Trophoblast cell (in vitro differentiated cells and primary cell): ENCODE data around the gene MACROH2A1.

Experiments used
- DNase-seq, 2 donors: peaks; one replicate each; pipeline ENCODE4 v3.0.0-alpha.2; 2016
- H2AFZ ChIP-seq: 2 replicates; pipeline ENCODE4 v1.6.1; 2013; ENCODE audit warnings: low read length, moderate library complexity, mild to moderate bottlenecking; ENCODE audit not compliant: insufficient read depth, poor library complexity
- H2AK5ac ChIP-seq: 2 replicates; pipeline ENCODE4 v1.6.1; 2013; ENCODE audit warnings: mild to moderate bottlenecking, low read length
- H2BK120ac ChIP-seq: 2 replicates; pipeline ENCODE4 v1.6.1; 2013; ENCODE audit warnings: low read length, mild to moderate bottlenecking, moderate library complexity; ENCODE audit not compliant: insufficient read depth, poor library complexity
- H2BK12ac ChIP-seq: 2 replicates; pipeline ENCODE4 v1.6.1; 2013; ENCODE audit warnings: mild to moderate bottlenecking, low read length, moderate library complexity
- H2BK5ac ChIP-seq: 2 replicates; pipeline ENCODE4 v1.6.1; 2013; ENCODE audit warnings: low read length, low read depth, moderate library complexity, mild to moderate bottlenecking; ENCODE audit not compliant: poor library complexity
- H3K14ac ChIP-seq: 2 replicates; pipeline ENCODE4 v1.6.1; 2013; ENCODE audit warnings: mild to moderate bottlenecking, low read length
- H3K18ac ChIP-seq: 2 replicates; pipeline ENCODE4 v1.6.1; 2013; ENCODE audit warnings: mild to moderate bottlenecking, low read length
- H3K23ac ChIP-seq: 2 replicates; pipeline ENCODE4 v1.6.1; 2013; ENCODE audit warnings: low read length
- H3K27ac ChIP-seq: 2 replicates; pipeline ENCODE4 v1.5.1; 2013; ENCODE audit warnings: low read depth, mild to moderate bottlenecking, inconsistent platforms, low read length, moderate library complexity
- H3K27me3 ChIP-seq: 2 replicates; pipeline ENCODE4 v1.6.1; 2013; ENCODE audit warnings: inconsistent platforms, mild to moderate bottlenecking, low read length, moderate library complexity; ENCODE audit not compliant: insufficient read depth
- H3K36me3 ChIP-seq, 2 experiments: 1 replicate in 1 of 2; 2 replicates in 1 of 2; pipeline ENCODE4 v1.6.1; 2013; ENCODE audit warnings: low read length in 2 of 2, mild to moderate bottlenecking in 2 of 2, moderate library complexity in 1 of 2; ENCODE audit not compliant: insufficient read depth in 2 of 2, control insufficient read depth in 1 of 2
- H3K4ac ChIP-seq: 2 replicates; pipeline ENCODE4 v1.6.1; 2013; ENCODE audit warnings: low read depth, mild to moderate bottlenecking, low read length, moderate library complexity
- H3K4me1 ChIP-seq, 2 experiments: 1 replicate in 1 of 2; 2 replicates in 1 of 2; pipeline ENCODE4 v1.6.1; 2013; ENCODE audit warnings: low read length in 2 of 2, mild to moderate bottlenecking in 2 of 2, moderate library complexity in 1 of 2; ENCODE audit not compliant: insufficient read depth in 2 of 2, control insufficient read depth in 1 of 2
- H3K4me2 ChIP-seq: 2 replicates; pipeline ENCODE4 v1.6.1; 2013; ENCODE audit warnings: inconsistent platforms, mild to moderate bottlenecking, low read length, moderate library complexity
- H3K4me3 ChIP-seq: 2 replicates; pipeline ENCODE4 v1.5.1; 2013; ENCODE audit warnings: mild to moderate bottlenecking, low read depth, low read length, inconsistent platforms
- H3K79me1 ChIP-seq: one replicate; pipeline ENCODE4 v1.6.1; 2013; ENCODE audit warnings: low read length
- H3K79me2 ChIP-seq: 2 replicates; pipeline ENCODE4 v1.6.1; 2013; ENCODE audit warnings: low read length, mild to moderate bottlenecking; ENCODE audit not compliant: control insufficient read depth, insufficient read depth, poor library complexity
- H3K9ac ChIP-seq: 2 replicates; pipeline ENCODE4 v1.6.1; 2013; ENCODE audit warnings: mild to moderate bottlenecking, low read length
- H3K9me3 ChIP-seq: 2 replicates; pipeline ENCODE4 v1.6.1; 2013; ENCODE audit warnings: low read depth, mild to moderate bottlenecking, control low read depth, inconsistent platforms, low read length; ENCODE audit not compliant: insufficient read depth
- H4K12ac ChIP-seq: 2 replicates; pipeline ENCODE4 v1.6.1; 2013; ENCODE audit warnings: low read depth, mild to moderate bottlenecking, low read length, moderate library complexity
- H4K8ac ChIP-seq: 2 replicates; pipeline ENCODE4 v1.6.1; 2013; ENCODE audit warnings: low read depth, mild to moderate bottlenecking, low read length, moderate library complexity
- H4K91ac ChIP-seq: one replicate; pipeline ENCODE4 v1.6.1; 2013; ENCODE audit warnings: low read depth, mild to moderate bottlenecking, low read length, moderate library complexity
- WGBS: extraction: QIAGEN DNeasy Blood & Tissue Kit; methylation state at CpG from one replicate; pipeline ENCODE4 v1.1.7; 2013; ENCODE audit warnings: missing lambda C conversion rate; ENCODE audit not compliant: insufficient read length, insufficient coverage; ENCODE audit errors: extremely low coverage; 5-methylcytosine and 5-hydroxymethylcytosine counted together

MACROH2A1 gene

DNA sequence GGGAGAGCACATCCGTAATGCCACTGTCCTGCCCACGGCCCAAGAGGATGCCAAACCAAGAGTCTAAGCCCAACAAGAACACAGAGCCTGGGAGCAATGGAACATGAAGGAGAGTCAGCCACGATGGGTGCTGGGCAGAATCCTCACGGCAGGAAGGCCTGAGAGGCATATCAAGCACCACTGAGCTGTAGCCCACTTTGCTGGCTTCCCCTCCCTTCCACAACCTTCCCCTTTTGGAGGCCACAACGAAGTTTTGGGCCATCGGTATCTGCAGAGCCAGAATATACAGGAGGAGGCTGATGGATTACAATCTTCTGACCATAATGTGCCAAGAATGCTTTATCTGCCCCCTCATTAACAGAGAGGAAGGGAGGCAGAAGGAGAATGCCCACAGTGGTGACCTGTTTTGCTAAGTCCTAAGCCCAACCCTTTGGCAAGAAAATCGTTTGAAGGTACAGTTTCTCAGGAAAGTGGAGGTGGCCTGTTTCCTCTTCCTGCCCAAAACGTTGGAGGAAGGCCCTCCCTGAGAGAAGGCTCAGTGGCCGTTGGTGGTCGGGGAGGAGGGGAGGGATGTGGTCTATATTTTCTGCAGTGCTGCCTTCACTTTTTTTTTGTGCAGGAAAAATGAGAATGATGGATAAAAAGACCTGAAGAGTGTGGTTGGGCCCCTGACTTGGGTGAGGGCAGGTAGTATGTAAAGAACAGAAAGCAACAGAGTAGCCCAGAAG, 26.2 kb downstream of the MACROH2A1 start:
- peaks cover 48 to 59% of the 10 kb centered on the region in 2 experiments for H3K36me3 ChIP-seq
- no peak overlapping the region for H3K4me3 ChIP-seq

DNA sequence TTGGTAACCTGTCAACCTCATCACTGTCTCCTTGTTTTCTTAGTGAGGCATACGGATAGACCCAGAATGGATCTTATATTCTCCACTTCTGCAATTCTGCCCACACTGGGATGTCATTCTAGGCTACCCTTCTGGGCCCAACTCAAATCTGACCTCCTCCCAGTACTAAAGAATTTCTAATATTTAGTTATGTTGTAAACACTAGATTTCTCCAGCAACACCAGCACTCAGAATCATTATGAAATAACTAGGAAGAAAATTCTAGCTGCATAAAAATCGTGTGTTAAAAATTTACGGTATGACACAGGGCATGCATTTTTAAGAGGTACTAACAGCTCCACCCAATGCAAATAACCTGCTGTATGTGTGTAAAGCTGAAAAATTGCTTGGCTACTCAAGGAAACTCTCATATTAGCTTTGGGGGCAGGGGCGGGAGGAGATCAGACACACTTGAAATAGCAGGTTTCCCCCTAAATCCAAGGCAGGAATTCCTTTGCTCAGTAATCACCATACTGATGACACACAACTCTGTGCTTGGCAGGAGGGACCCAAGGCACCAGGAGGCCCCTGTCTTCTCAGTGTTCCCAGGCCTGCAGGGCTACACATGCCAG, 27.3 kb downstream of the MACROH2A1 start:
- H2BK12ac ChIP-seq = no peak overlapping the region
- no peak overlapping the region for H3K14ac ChIP-seq
- no peak overlapping the region for H3K4me2 ChIP-seq
- no peak overlapping the region for H3K18ac ChIP-seq
- no peak overlapping the region for H4K12ac ChIP-seq
- H3K4me3 ChIP-seq = no peak overlapping the region
- no peaks in the 10 kb centered on the region for H3K27me3 ChIP-seq
- no peak overlapping the region for H3K27ac ChIP-seq
- peak; percentile 77 to 84 for DNase-seq
- WGBS = no CpG with 5 or more reads among the region's 4 CpGs
- H2AFZ ChIP-seq = no peak overlapping the region
- H3K23ac ChIP-seq = no peak overlapping the region
- no peaks in the 10 kb centered on the region for H3K9me3 ChIP-seq
- H4K91ac ChIP-seq = no peak overlapping the region
- H3K4ac ChIP-seq = no peak overlapping the region
- no peak overlapping the region for H3K9ac ChIP-seq
- peaks cover 43 to 61% of the 10 kb centered on the region in 2 experiments for H3K36me3 ChIP-seq
- H2BK5ac ChIP-seq = no peak overlapping the region
- peaks cover 3% of the 10 kb centered on the region for H3K79me1 ChIP-seq
- H3K4me1 ChIP-seq = peaks cover 0 to 13% of the 10 kb centered on the region in 2 experiments
- no peak overlapping the region for H4K8ac ChIP-seq
- no peak overlapping the region for H2AK5ac ChIP-seq
- H3K79me2 ChIP-seq = no peaks in the 10 kb centered on the region
- no peak overlapping the region for H2BK120ac ChIP-seq

More for the DNA sequence above, 26.2 kb downstream of the MACROH2A1 start:
- Histone ChIP-seq H3K9me3 (no peaks in the 10 kb centered on the region), H4K91ac (no peak overlapping the region), H2BK12ac (no peak overlapping the region), H3K9ac (no peak overlapping the region), H3K4me2 (no peak overlapping the region), H3K27me3 (no peaks in the 10 kb centered on the region), H3K27ac (no peak overlapping the region), H3K79me1 (peaks cover 3% of the 10 kb centered on the region), H3K14ac (no peak overlapping the region), H2AK5ac (no peak overlapping the region), H3K79me2 (no peaks in the 10 kb centered on the region), H3K4me1 (peaks cover 7 to 22% of the 10 kb centered on the region in 2 experiments), H4K12ac (no peak overlapping the region), H2BK5ac (no peak overlapping the region), H3K23ac (no peak overlapping the region), H4K8ac (no peak overlapping the region), H2BK120ac (no peak overlapping the region), H3K4ac (no peak overlapping the region), H3K18ac (peak overlapping the region; percentile 16), H2AFZ (no peak overlapping the region)
- no CpG with 5 or more reads among the region's 10 CpGs for WGBS
- no peak for DNase-seq

DNA sequence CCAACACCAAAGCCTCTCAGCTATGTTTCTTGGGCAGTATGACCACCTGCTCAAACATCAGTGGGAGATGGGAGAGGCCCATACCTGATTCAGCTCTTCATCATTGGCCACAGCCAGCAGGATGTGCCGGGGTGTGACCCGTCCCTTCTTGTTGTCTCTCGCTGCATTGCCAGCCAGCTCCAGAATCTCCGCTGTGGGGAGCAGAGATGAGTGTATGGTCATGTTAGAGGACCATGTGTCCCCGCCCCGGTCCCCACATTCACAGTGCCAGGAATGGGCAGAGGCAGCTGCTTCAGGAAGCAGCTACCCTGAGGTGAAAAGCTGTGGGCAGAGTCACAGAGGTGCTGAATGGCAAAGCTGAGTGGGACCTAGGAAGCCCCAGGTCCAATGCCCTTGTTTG, 29.1 kb downstream of the MACROH2A1 start:
- WGBS = no CpG with 5 or more reads among the region's 6 CpGs
- H3K23ac ChIP-seq = no peak overlapping the region

DNA sequence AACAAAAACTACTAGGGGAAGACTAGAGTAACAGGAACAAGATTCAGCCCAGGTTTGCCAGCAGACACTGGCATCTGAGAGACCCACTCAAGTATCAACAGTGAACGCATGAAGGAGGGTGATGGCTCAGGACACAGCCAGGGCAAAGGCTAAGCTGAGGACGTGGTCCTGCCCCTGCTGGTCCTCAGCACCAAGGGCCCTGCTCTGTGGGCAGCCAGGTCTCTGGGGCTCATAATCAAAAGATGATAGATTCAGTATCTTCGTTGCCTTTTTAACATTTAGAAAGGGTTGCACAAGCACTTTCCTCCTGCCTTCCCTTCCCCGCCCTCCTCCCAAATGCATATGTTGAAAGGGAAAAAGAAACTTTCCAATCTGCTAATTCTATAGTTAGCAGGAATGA, 31.5 kb downstream of the MACROH2A1 start:
- no peak for DNase-seq

More for the DNA sequence above, 29.1 kb downstream of the MACROH2A1 start:
- Histone ChIP-seq H3K14ac (no peak overlapping the region), H4K8ac (no peak overlapping the region), H4K91ac (no peak overlapping the region), H3K79me2 (no peaks in the 10 kb centered on the region), H2BK5ac (no peak overlapping the region), H3K36me3 (peaks cover 36 to 58% of the 10 kb centered on the region in 2 experiments), H3K79me1 (peaks cover 3% of the 10 kb centered on the region), H3K4me1 (peaks cover 0 to 11% of the 10 kb centered on the region in 2 experiments), H3K4me2 (no peak overlapping the region), H2BK120ac (no peak overlapping the region), H2BK12ac (no peak overlapping the region), H3K4ac (no peak overlapping the region), H3K9ac (no peak overlapping the region), H4K12ac (no peak overlapping the region), H3K18ac (peak overlapping the region; percentile 16), H3K9me3 (no peaks in the 10 kb centered on the region), H3K27ac (no peak overlapping the region), H3K27me3 (no peaks in the 10 kb centered on the region), H2AK5ac (no peak overlapping the region), H2AFZ (no peak overlapping the region), H3K4me3 (no peak overlapping the region)
- DNase-seq = no peak

More for the DNA sequence above, 31.5 kb downstream of the MACROH2A1 start:
- H4K8ac ChIP-seq = no peak overlapping the region
- peaks cover 36 to 45% of the 10 kb centered on the region in 2 experiments for H3K36me3 ChIP-seq
- H3K18ac ChIP-seq = no peak overlapping the region
- H3K14ac ChIP-seq = no peak overlapping the region
- no peak overlapping the region for H2BK5ac ChIP-seq
- peaks cover 0 to 6% of the 10 kb centered on the region in 2 experiments for H3K4me1 ChIP-seq
- H3K27me3 ChIP-seq = no peaks in the 10 kb centered on the region
- H3K4me2 ChIP-seq = no peak overlapping the region
- no peaks in the 10 kb centered on the region for H3K79me2 ChIP-seq
- H3K4ac ChIP-seq = no peak overlapping the region
- no CpG with 5 or more reads among the region's 4 CpGs for WGBS
- H2BK12ac ChIP-seq = no peak overlapping the region
- H4K91ac ChIP-seq = no peak overlapping the region
- no peak overlapping the region for H2AK5ac ChIP-seq
- H4K12ac ChIP-seq = no peak overlapping the region
- no peak overlapping the region for H3K9ac ChIP-seq
- no peak overlapping the region for H3K4me3 ChIP-seq
- H2BK120ac ChIP-seq = no peak overlapping the region
- H3K23ac ChIP-seq = no peak overlapping the region
- peaks cover 3% of the 10 kb centered on the region for H3K79me1 ChIP-seq
- H2AFZ ChIP-seq = no peak overlapping the region
- H3K9me3 ChIP-seq = peaks cover 1% of the 10 kb centered on the region
- no peak overlapping the region for H3K27ac ChIP-seq
